Right cardiac atrium (tissue), 5 donors: ENCODE results near the gene CIB2. TPM values are rescaled to one million over a fixed set of nuclear protein-coding genes. Genes with fewer than 3 reads are reported as not detected.

ENCODE experiments used
- ATAC-seq, 2 donors: fragments of 200-7000 bp; cut with Tn5 transposase; one replicate each; pipeline versions ENCODE4 v1.8.0 to v1.9.1; 2020; ENCODE audit warnings: moderate library complexity in 2 of 2, mild to moderate bottlenecking in 1 of 2
- DNase-seq, 3 donors: peaks; one replicate each; pipeline ENCODE4 v3.0.0-alpha.2; 2020
- H3K27ac ChIP-seq: one replicate; pipeline ENCODE4 v1.5.1; 2013; ENCODE audit warnings: mild to moderate bottlenecking, low read length, control low read depth, moderate library complexity
- H3K27me3 ChIP-seq: one replicate; pipeline ENCODE4 v1.6.1; 2013; ENCODE audit not compliant: control insufficient read depth, insufficient read depth
- H3K4me1 ChIP-seq: one replicate; pipeline ENCODE4 v1.6.1; 2013; ENCODE audit warnings: low read length; ENCODE audit not compliant: control insufficient read depth, insufficient read depth
- H3K4me3 ChIP-seq: one replicate; pipeline ENCODE4 v1.5.1; 2013; ENCODE audit warnings: low read length, control low read depth
- H3K9me3 ChIP-seq: one replicate; pipeline ENCODE4 v1.6.1; 2013; ENCODE audit warnings: low read length; ENCODE audit not compliant: control insufficient read depth
- WGBS: extraction: QIAGEN DNeasy Blood & Tissue Kit; methylation state at CpG from one replicate; pipeline ENCODE4 v1.1.7; 2013; 5-methylcytosine and 5-hydroxymethylcytosine counted together
- intact Hi-C, 4 donors: fragments of 100-400 bp; cut with DNase I; formaldehyde crosslinking; loops; one replicate each; pipeline versions ENCODE4 v1.11.0 to v1.14.0; 2022 to 2023
- polyA plus RNA-seq: library from polyadenylated mRNA; stranded (reverse); fragments of 200-250 nt; gene quantifications from one replicate; pipeline ENCODE4 v1.2.3, GENCODE V29; 2013
- total RNA-seq, 4 donors: library from RNA; stranded (reverse); fragmentation: NEBNext Ultra II Directional; extraction: Animal tissue kit (Norgen Biotek cat#: 25700); gene quantifications; one replicate each; pipeline ENCODE4 v1.2.1, GENCODE V29; 2021
- donor health status: healthy with polysubstance abuse.
- donor health status: DM: no; HTN: yes; CAD: no.
- donor health status: DM: no; HTN: no; CAD: no.
- donor health status: DM: no; HTN: yes; CAD: no; lungs with severe emphysema.
- donor health status: DM: yes; HTN: yes; CAD: no.

The CIB2 gene
- total and polyA plus RNA-seq, 5 donors: 55.0 to 76.3 (median 59.3) TPM

DNA sequence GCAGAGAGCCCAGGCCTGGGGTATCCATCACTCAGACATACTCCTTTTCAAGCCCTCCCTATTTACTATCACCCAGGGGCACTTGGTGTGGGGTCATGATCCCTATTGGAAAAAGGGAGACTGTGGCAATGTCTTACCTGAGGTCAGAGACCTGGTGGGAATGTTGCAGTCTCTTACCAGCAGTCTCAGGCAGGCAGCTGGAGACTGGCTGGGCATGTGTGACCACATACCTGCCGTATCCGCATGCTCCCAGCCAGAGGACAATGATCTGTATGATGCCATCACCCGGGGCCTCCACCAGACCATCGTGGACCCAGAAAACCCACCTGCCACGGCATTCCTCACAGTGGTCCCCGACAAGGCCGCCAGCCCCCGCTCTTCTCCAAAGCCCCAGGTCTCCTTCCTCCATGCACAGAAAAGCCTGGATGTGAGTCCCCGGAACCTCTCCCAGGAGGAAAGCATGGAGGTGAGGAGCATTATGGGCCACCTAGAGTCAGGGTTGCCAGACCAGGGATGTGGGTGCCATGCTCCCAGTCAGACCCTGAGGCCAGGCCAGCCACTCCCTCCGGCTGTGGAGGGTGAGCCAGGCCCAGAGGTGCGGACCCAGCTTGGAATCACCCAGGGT is 33.0 kb downstream of the CIB2 start:
- Histone ChIP-seq H3K4me1 (no peaks in the 10 kb centered on the region), H3K27me3 (no peaks in the 10 kb centered on the region), H3K4me3 (no peak overlapping the region), H3K9me3 (no peaks in the 10 kb centered on the region), H3K27ac (no peak overlapping the region)
- intact Hi-C loops: no loop called here
- DNase-seq (no peak), ATAC-seq (no peak)
- 89% methylated on average over 11 of the region's 11 CpGs for WGBS

DNA sequence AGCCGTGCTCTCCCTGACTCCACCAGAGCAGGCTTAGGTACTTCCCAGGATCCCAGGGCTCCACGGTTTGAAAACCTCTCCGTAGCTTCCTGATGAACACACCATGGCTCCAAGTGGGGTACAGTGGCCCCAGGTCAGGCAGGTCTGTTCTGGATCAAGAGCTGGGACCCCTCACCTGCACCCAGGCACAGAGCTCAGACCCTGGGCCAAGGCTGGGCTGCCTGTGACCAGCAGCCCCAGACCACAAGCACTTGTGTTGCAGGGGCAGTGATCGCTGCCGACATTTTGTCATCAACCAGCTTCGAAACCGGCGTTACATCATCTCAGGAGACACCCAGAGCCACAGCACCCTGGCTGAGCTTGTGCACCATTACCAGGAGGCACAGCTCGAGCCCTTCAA is 33.6 kb downstream of the CIB2 start:
- DNase-seq (no peak), ATAC-seq (no peak)
- WGBS: 91% methylated on average over 9 of the region's 9 CpGs
- Histone ChIP-seq H3K4me3 (no peak overlapping the region), H3K27me3 (no peaks in the 10 kb centered on the region), H3K27ac (no peak overlapping the region), H3K9me3 (no peaks in the 10 kb centered on the region), H3K4me1 (peaks cover 2% of the 10 kb centered on the region)
- intact Hi-C loops: no loop called here

DNA sequence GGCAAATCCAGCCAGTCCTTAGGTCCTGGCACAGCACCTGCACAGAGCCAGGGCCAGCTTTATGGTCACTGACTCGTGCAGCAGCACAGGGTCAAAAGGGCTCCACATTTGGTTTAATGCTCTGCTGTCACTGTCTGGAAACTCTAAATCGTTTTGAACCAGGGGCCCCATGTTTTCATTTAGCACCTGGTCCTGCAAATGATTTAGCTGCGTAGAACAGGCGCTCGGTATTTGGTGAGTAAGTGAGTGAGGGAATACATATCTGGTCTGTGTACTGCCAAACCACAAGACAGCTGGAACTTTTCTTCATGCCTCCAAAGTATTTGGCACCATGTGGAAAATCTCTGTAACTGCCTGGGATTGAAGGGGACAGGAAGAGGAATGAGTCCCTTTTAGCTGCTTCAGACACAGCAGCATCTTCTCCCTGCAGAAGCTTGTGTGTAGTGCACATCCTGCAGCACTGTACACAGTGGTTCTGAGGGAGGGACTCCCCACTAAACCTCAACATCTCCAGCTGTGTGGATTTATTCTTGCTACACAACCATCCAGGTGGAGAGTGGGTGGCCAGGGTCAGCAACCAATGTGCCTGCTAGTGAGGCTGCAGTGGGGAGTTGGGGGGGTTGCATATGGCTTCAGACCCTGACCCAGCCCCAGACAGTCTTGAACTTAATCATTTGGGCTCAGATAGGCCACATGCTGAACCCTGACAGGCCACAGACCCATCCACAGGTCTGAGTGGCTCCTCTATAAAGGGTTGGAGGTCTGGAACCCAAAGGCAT is 37.8 kb downstream of the CIB2 start:
- intact Hi-C loops: no loop called here
- no peaks in the 10 kb centered on the region for H3K27me3 ChIP-seq
- H3K27ac ChIP-seq: no peak overlapping the region
- no peak for DNase-seq
- H3K4me1 ChIP-seq: peaks cover 6% of the 10 kb centered on the region
- no peak overlapping the region for H3K4me3 ChIP-seq
- ATAC-seq: peak; percentile 70 to 86
- 37% methylated on average over 5 of the region's 5 CpGs for WGBS
- H3K9me3 ChIP-seq: no peaks in the 10 kb centered on the region

DNA sequence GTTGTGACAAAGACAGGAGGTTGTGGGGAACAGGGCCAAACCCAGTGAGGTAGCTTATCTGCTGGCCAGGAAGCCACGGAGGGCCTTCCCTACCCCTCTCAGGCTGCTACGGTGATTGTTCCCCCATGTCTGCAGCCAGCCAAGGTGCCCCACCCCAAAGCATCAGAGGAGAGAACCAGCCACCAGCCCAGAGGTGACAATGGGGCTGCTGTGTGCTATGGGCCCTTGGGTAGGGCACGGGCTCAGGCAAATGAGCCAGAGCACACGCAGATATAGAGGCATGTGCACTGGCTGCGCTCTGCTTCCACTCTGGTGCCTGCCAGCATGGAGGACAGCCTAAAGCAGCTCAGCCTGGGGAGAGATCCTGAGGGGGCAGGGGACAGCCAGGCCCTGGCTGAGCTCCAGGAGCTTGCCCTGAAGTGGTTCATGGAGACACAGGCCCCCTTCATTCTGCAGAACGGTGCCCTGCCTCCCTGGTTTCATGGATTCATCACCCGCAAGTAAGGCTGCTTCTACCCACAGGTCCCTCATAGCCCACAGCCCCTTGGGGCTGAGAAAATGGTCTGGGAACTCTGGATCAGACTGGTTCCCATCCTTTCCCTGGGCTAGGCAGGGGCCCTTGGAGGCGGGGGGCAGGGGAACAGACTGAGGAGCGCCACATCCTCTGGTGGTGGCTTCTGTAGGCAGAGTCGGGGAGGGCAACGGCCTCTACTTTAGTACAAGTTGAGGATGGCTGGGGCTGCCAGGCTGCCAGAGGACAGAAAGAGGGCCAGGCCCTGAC is 38.8 kb downstream of the CIB2 start, which contains the start of gene SH2D7:
TSS of gene SH2D7 (plus strand) at position 301 of the 781 bp plus-strand sequence. CDS start at position 325, 24 bp downstream.
- DNase-seq: peak in 1 of 3 donors; percentile 65
- Histone ChIP-seq H3K9me3 (no peaks in the 10 kb centered on the region), H3K27me3 (no peaks in the 10 kb centered on the region), H3K4me3 (no peak within 1 kb of the TSS), H3K4me1 (peaks cover 6% of the 10 kb centered on the region), H3K27ac (no peak within 1 kb of the TSS)
- 67% methylated on average over 11 of the region's 11 CpGs for WGBS
- peak; percentile 40 for ATAC-seq
- intact Hi-C loops: no loop called here

DNA sequence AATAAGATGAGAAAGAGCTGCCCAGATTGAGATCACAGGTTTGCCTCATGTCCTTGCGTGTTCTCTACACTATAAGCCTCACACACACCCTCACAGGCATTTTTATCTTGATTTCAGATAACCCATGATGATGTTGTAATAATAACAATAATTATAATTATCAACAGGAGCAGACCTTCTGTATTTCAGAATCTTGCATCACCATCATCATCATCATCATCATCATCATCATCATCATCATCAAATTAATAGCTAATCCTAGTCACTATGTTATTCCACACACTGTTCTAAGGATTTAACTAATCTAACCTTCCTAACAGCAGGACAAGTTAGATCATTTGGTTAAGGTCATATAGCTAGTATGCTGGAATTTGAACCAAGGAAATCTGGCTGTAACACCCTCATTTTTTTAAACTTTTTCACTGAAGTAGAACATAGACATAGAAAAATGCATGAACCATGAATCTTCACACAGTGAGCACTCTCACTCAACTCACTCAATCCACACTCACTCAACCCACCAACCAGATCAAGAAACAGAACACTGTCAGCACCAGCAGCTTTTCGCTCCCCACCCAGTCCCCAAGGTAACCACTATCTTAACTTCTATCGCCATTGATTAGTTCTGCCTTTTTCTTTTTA is 40.7 kb downstream of the CIB2 start:
- intact Hi-C loops: no loop called here

DNA sequence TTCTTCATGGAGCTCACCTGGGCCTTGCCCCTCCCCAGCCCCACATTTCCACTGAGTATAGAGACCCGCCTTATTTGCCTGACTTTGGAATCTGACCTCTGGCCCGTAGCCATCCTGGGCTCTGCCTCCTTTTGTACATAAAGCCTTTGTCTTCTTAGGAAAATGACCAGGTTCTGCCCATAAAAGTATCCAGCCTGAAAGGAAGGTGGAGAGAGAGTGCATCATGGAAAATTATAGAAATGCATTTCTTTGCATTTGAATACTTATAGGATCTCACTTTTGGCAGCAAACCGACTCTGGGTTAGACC is 42.5 kb downstream of the CIB2 start:
- H3K27ac ChIP-seq: no peak overlapping the region

More for the DNA sequence above, 40.7 kb downstream of the CIB2 start:
- ATAC-seq (no peak), DNase-seq (no peak)
- Histone ChIP-seq H3K27ac (no peak overlapping the region), H3K4me3 (no peak overlapping the region), H3K9me3 (no peaks in the 10 kb centered on the region), H3K27me3 (no peaks in the 10 kb centered on the region), H3K4me1 (peaks cover 6% of the 10 kb centered on the region)
- WGBS: 93% methylated on average over 3 of the region's 3 CpGs

GRCh38 chr15:78087951-78088772 is 43.1 kb downstream of the CIB2 start:
- H3K9me3 ChIP-seq: no peaks in the 10 kb centered on the region
- intact Hi-C loops: no loop called here
- 85% methylated on average over 12 of the region's 12 CpGs for WGBS
- ATAC-seq (no peak), DNase-seq (no peak)
- H3K4me1 ChIP-seq: peaks cover 5% of the 10 kb centered on the region
- H3K27me3 ChIP-seq: no peaks in the 10 kb centered on the region
- no peak overlapping the region for H3K27ac ChIP-seq
- no peak overlapping the region for H3K4me3 ChIP-seq

More for the DNA sequence above, 42.5 kb downstream of the CIB2 start:
- intact Hi-C loops: no loop called here
- Histone ChIP-seq H3K4me1 (peaks cover 6% of the 10 kb centered on the region), H3K27me3 (no peaks in the 10 kb centered on the region), H3K4me3 (no peak overlapping the region), H3K9me3 (no peaks in the 10 kb centered on the region)
- 88% methylated on average over 3 of the region's 3 CpGs for WGBS
- DNase-seq: no peak
- no peak for ATAC-seq

DNA sequence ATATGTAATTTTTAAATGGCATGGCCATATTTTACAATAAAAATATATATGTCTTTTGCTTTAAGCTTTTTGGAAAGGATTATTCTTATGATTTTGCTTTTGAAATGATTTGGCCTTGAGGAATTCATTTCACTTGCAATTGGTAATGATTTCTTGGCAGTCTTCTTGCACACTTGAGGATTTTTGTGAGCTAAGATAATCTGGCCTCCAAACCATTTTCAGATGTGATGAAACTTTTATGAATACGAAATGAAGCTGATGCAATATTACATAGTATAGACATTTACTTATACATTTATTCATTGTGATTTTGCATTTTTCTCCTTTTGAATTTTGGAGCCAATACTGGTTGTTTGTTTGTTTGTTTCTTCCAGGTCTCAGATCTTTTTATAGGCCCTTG is 45.3 kb downstream of the CIB2 start:
- Histone ChIP-seq H3K4me3 (no peak overlapping the region), H3K4me1 (no peaks in the 10 kb centered on the region), H3K27ac (no peak overlapping the region), H3K9me3 (no peaks in the 10 kb centered on the region), H3K27me3 (no peaks in the 10 kb centered on the region)
- no peak for ATAC-seq
- 73% methylated on average over 1 of the region's 1 CpG for WGBS
- intact Hi-C loops: no loop called here
- DNase-seq: no peak

- Histone ChIP-seq H3K4me1 (no peaks in the 10 kb centered on the region), H3K27me3 (no peaks in the 10 kb centered on the region), H3K4me3 (no peak overlapping the region), H3K27ac (no peak overlapping the region), H3K9me3 (no peaks in the 10 kb centered on the region)
- WGBS: 62% methylated on average over 5 of the region's 5 CpGs
- ATAC-seq (peak in 1 of 2 donors; percentile 27), DNase-seq (peak in 1 of 3 donors; percentile 77)
- intact Hi-C loops: no loop called here
These were observed 46.8 kb downstream of the CIB2 start for GRCh38 chr15:78084449-78084750.

DNA sequence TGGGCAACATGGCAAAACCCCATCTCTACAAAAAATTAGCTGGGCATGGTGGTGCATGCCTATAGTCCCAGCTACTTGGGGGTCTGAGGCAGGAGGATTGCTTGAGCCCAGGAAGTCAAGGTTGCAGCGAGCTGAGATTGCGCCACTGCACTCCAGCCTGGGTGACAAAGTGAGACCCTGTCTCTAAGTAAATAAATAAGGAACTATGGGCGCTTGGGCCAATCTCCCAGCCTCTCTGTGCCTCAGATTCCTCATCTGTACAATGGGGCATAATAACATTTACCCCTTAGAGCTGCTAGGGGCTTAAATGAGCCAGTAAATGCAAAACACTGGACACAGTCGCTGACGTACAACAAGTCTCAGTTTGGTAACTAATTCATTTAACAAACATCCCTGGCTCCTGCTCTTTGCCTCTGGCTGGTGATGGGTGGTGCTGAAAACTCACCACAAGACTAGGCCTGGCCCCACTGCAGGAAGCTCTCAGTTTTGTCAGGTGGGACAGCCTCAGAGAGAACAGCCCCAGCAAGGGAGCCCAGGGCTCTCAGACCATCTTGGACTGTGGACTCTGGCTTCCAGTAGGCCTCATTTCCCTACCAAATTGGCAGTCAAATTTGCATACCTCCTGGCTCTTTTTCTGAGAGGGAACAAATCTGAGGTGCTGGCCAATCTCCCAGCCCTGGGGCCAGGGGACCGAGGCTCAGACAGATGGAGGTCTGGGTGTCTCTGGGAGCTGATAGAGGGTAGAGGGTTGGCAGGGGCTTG is 47.4 kb downstream of the CIB2 start:
- Histone ChIP-seq H3K4me1 (no peaks in the 10 kb centered on the region), H3K9me3 (no peaks in the 10 kb centered on the region), H3K27me3 (no peaks in the 10 kb centered on the region), H3K27ac (no peak overlapping the region), H3K4me3 (no peak overlapping the region)
- ATAC-seq (no peak), DNase-seq (no peak)
- 85% methylated on average over 6 of the region's 6 CpGs for WGBS
- intact Hi-C loops: no loop called here
